ENCODE measurements around the gene IRAK2. TPM values are rescaled to one million over a fixed set of nuclear protein-coding genes. Genes with fewer than 3 reads are reported as not detected.

The IRAK2 gene
- total and polyA plus RNA-seq, 2 donors (not counting 3 experiments of a cell fraction or from before 2014, with no cell fraction given): 7.9 to 10.0 TPM

GRCh38 chr3:10223676-10224639, 59.2 kb downstream of the IRAK2 start:
- ChIA-PET POLR2A (no interaction called here), CTCF (interaction anchor here (0.9 to 2.2 kb wide), 7 partner anchors 10 to 213 kb away, joined by 3 to 12 read pairs (median 6); partner anchors contain the start of genes FANCD2 and TATDN2)
- no peak overlapping the region for H3K9ac ChIP-seq (replicated peaks; ENCODE audit: extremely low read depth, insufficient read depth, low read length)
- H3K4me1 ChIP-seq (ENCODE audit: control insufficient read depth, extremely low read depth, insufficient read depth, low read length): peaks cover 49% of the 10 kb centered on the region
- H3K79me2 ChIP-seq (ENCODE audit: control insufficient read depth, insufficient read depth, low read length): no peaks in the 10 kb centered on the region
- no peak for DNase-seq (ENCODE audit: low read depth, low spot score)
- no peak for FAIRE-seq
- no peak overlapping the region for H3K4me3 ChIP-seq (replicated peaks in 1 of 3; ENCODE audit: insufficient read depth in 1 of 3, low read depth in 1 of 3, low read length in 3 of 3)
- TF ChIP-seq FOS (IDR thresholded peaks at IDR 0.05; ENCODE audit: borderline replicate concordance, insufficient read depth, low read length): no peak
- no peak for TF ChIP-seq POLR2A (IDR thresholded peaks at IDR 0.05; ENCODE audit: low read depth, low read length)
- no peak for TF ChIP-seq CTCF (IDR thresholded peaks at IDR 0.05; ENCODE audit: extremely low read depth in 1 of 2, insufficient read depth in 1 of 2, low read depth in 1 of 2, low read length in 2 of 2)
- no peak for TF ChIP-seq MAX (IDR thresholded peaks at IDR 0.05; ENCODE audit: insufficient read depth, insufficient read length)
- TF ChIP-seq GATA2 (IDR thresholded peaks at IDR 0.05; ENCODE audit: insufficient read depth, insufficient read length, low read depth, low read length): no peak
- TF ChIP-seq MYC (IDR thresholded peaks at IDR 0.05; ENCODE audit: low read depth, low read length): no peak
- no peak for TF ChIP-seq JUN (IDR thresholded peaks at IDR 0.05; ENCODE audit: borderline replicate concordance, insufficient read depth, insufficient read length, low read depth)
- H4K20me1 ChIP-seq (replicated peaks; ENCODE audit: control insufficient read depth, extremely low read depth, insufficient read depth, low read length): no peaks in the 10 kb centered on the region
- H3K4me2 ChIP-seq (ENCODE audit: insufficient read depth, low read length): no peak overlapping the region
- intact Hi-C loops (cut with micrococcal nuclease) (loop anchor here (1.0 kb wide), 1 partner anchor 19 kb away; no protein-coding TSS in a partner anchor), dilution Hi-C loops (cut with MboI; ENCODE audit: extremely low pct_ligation_motif_present, low sequenced_read_pairs) (no loop called here)
- no TSS peak for BruUV-seq (replicated peaks)
- H3K36me3 ChIP-seq (ENCODE audit: control insufficient read depth in 2 of 2, extremely low read depth in 1 of 2, insufficient read depth in 2 of 2, low read length in 2 of 2): no peaks in the 10 kb centered on the region
- H3K27ac ChIP-seq (ENCODE audit: insufficient read depth, low read depth, low read length): no peak overlapping the region
- no peak overlapping the region for H2AFZ ChIP-seq (ENCODE audit: low read depth, low read length)
- H3K9me1 ChIP-seq (replicated peaks; ENCODE audit: control insufficient read depth, extremely low read depth, insufficient read depth, low read length): no peaks in the 10 kb centered on the region
- no peaks in the 10 kb centered on the region for H3K9me3 ChIP-seq (replicated peaks; ENCODE audit: control insufficient read depth, insufficient read depth, low read length)
- no peaks in the 10 kb centered on the region for H3K27me3 ChIP-seq (ENCODE audit: control insufficient read depth in 2 of 2, insufficient read depth in 2 of 2, low read length in 2 of 2)
